GM23248 (cell line): Measurements from ENCODE around the gene SYPL2. TPM values are rescaled to one million over a fixed set of nuclear protein-coding genes. Genes with fewer than 3 reads are reported as not detected.

Experiments used
- DNase-seq: peaks from one replicate; pipeline ENCODE4 v3.0.0-alpha.2; 2015
- H2AFZ ChIP-seq: fragments of 200-600 bp; sonication (generic); 2 replicates; pipeline ENCODE4 v1.6.1; 2016; ENCODE audit warnings: antibody characterized with exemption
- H3F3A ChIP-seq: fragments of 200-600 bp; sonication (generic); 2 replicates; pipeline ENCODE4 v1.6.1; 2016; ENCODE audit warnings: mild to moderate bottlenecking, antibody characterized with exemption, mixed run types; ENCODE audit not compliant: insufficient read depth
- H3K27ac ChIP-seq: fragments of 200-600 bp; sonication (generic); 2 replicates; pipeline ENCODE4 v1.5.1; 2016; ENCODE audit warnings: mild to moderate bottlenecking
- H3K27me3 ChIP-seq: fragments of 200-600 bp; sonication (generic); replicated peaks from 2 replicates; pipeline ENCODE4 v1.6.1; 2016; ENCODE audit warnings: mild to moderate bottlenecking; ENCODE audit not compliant: insufficient read depth
- H3K36me3 ChIP-seq: fragments of 200-600 bp; sonication (generic); 2 replicates; pipeline ENCODE4 v1.6.1; 2016; ENCODE audit warnings: low read depth, mild to moderate bottlenecking
- H3K4me1 ChIP-seq: fragments of 200-600 bp; sonication (generic); 2 replicates; pipeline ENCODE4 v1.6.1; 2016; ENCODE audit warnings: mild to moderate bottlenecking; ENCODE audit not compliant: insufficient read depth
- H3K4me2 ChIP-seq: fragments of 200-600 bp; sonication (generic); one replicate; pipeline ENCODE4 v1.6.1; 2016; ENCODE audit warnings: mild to moderate bottlenecking; ENCODE audit not compliant: unreplicated experiment
- H3K4me3 ChIP-seq: fragments of 200-600 bp; sonication (generic); 2 replicates; pipeline ENCODE4 v1.5.1; 2016; ENCODE audit warnings: mild to moderate bottlenecking
- H3K79me2 ChIP-seq: fragments of 200-600 bp; sonication (generic); 2 replicates; pipeline ENCODE4 v1.6.1; 2016; ENCODE audit warnings: mild to moderate bottlenecking; ENCODE audit not compliant: insufficient read depth
- H3K9ac ChIP-seq: fragments of 200-600 bp; sonication (generic); 2 replicates; pipeline ENCODE4 v1.6.1; 2016; ENCODE audit warnings: mild to moderate bottlenecking
- H3K9me2 ChIP-seq: fragments of 200-600 bp; sonication (generic); 2 replicates; pipeline ENCODE4 v1.6.1; 2016; ENCODE audit warnings: mixed run types, mild to moderate bottlenecking, moderate library complexity; ENCODE audit not compliant: insufficient read depth
- H3K9me3 ChIP-seq: fragments of 200-600 bp; sonication (generic); one replicate; pipeline ENCODE4 v1.6.1; 2017; ENCODE audit warnings: low read depth
- H4K20me1 ChIP-seq: fragments of 200-600 bp; sonication (generic); 2 replicates; pipeline ENCODE4 v1.6.0; 2016; ENCODE audit not compliant: insufficient read depth
- EZH2 ChIP-seq: fragments of 200-600 bp; sonication (generic); IDR thresholded peaks from 2 replicates; pipeline ENCODE4 v1.6.1; 2018; ENCODE audit warnings: antibody characterized with exemption, mild to moderate bottlenecking; ENCODE audit not compliant: insufficient read depth, poor library complexity, severe bottlenecking
- EZH2phosphoT487 ChIP-seq: fragments of 200-600 bp; sonication (generic); IDR thresholded peaks from 2 replicates; pipeline ENCODE4 v1.6.1; 2018; ENCODE audit warnings: antibody characterized with exemption, moderate library complexity, mild to moderate bottlenecking, low read depth; ENCODE audit not compliant: insufficient read depth
- WGBS, 2 experiments: methylation state at CpG; one replicate each; pipeline ENCODE4 v1.1.6; 2015 to 2017; ENCODE audit warnings: low lambda C conversion rate in 2 of 2, low coverage in 1 of 2; ENCODE audit errors: missing lambda C conversion rate in 2 of 2; 5-methylcytosine and 5-hydroxymethylcytosine counted together
- in situ Hi-C: fragments of 300-500 bp; cut with MboI; formaldehyde crosslinking; loops from 2 replicates; pipeline ENCODE4 v1.15.0; 2020
- polyA plus RNA-seq: library from polyadenylated mRNA; unstranded; fragments of >200 nt; fragmentation: Nextera tagmentation; extraction: Ambion mirVana; gene quantifications from 2 replicates; pipeline ENCODE4 v1.2.1, GENCODE V29; 2016
- total RNA-seq: library from RNA; depleted of rRNA; stranded (reverse); fragments of >200 nt; shearing (Covaris generic); gene quantifications from 2 replicates; pipeline ENCODE4 v1.2.3, GENCODE V29; 2014

The SYPL2 gene
- total and polyA plus RNA-seq, 2 experiments from 2014 or later, result 0.11 to 0.38 TPM

- H3K27ac ChIP-seq, result no peak overlapping the region
- H3K79me2 ChIP-seq, result peaks cover 23% of the 10 kb centered on the region
- H3K27me3 ChIP-seq, result no peaks in the 10 kb centered on the region
- no peak overlapping the region for H3K4me2 ChIP-seq
- H4K20me1 ChIP-seq, result no peaks in the 10 kb centered on the region
- no peaks in the 10 kb centered on the region for H3K9me3 ChIP-seq
- WGBS, 2 experiments, result 96% methylated on average over 8 of the region's 8 CpGs
- in situ Hi-C loops, result loop anchor here (5.0 kb wide), 1 partner anchor 41 kb away; no protein-coding TSS in a partner anchor
- no peak for DNase-seq
- no peak overlapping the region for H3K4me3 ChIP-seq
- no peak for TF ChIP-seq EZH2
- no peak for TF ChIP-seq EZH2phosphoT487
- H2AFZ ChIP-seq, result no peak overlapping the region
- 0 out of 2 replicates have a peak, but pooled peaks cover 3% of the 10 kb centered on the region for H3K36me3 ChIP-seq
- H3K9ac ChIP-seq, result no peak overlapping the region
- H3K9me2 ChIP-seq, result no peaks in the 10 kb centered on the region
- H3F3A ChIP-seq, result no peaks in the 10 kb centered on the region
- H3K4me1 ChIP-seq, result peaks cover 5% of the 10 kb centered on the region
These were observed 25.0 kb downstream of the SYPL2 start for GRCh38 chr1:109491372-109491771.

- 19 to 20% methylated on average over 4 of the region's 4 CpGs for WGBS, 2 experiments
- in situ Hi-C loops, result loop anchor here (5.0 kb wide), 1 partner anchor 40 kb away; no protein-coding TSS in a partner anchor
- no peak for TF ChIP-seq EZH2
- no peak for TF ChIP-seq EZH2phosphoT487
- Histone ChIP-seq H3K79me2 (peaks cover 25% of the 10 kb centered on the region), H3K4me1 (peaks cover 5% of the 10 kb centered on the region), H3K9me3 (no peaks in the 10 kb centered on the region), H3K9ac (no peak overlapping the region), H3K27ac (no peak overlapping the region), H3K4me2 (no peak overlapping the region), H3K27me3 (no peaks in the 10 kb centered on the region), H3K4me3 (no peak overlapping the region), H3F3A (no peaks in the 10 kb centered on the region), H3K9me2 (no peaks in the 10 kb centered on the region), H3K36me3 (0 out of 2 replicates have a peak, but pooled peaks cover 5% of the 10 kb centered on the region), H2AFZ (peak overlapping the region; percentile 91; the same call in 1 of the 2 replicates), H4K20me1 (no peaks in the 10 kb centered on the region)
- peak; percentile 32 for DNase-seq
These were observed 26.4 kb downstream of the SYPL2 start for GRCh38 chr1:109492779-109493178.

- Histone ChIP-seq H4K20me1 (no peaks in the 10 kb centered on the region), H3K36me3 (0 out of 2 replicates have a peak, but pooled peaks cover 5% of the 10 kb centered on the region), H3K9ac (peak overlapping the region; percentile 74), H3K9me3 (no peaks in the 10 kb centered on the region), H3K4me3 (peak overlapping the region; percentile 93; the same call in 1 of the 2 replicates), H2AFZ (peak overlapping the region; percentile 91), H3K27ac (no peak overlapping the region), H3K4me2 (peak overlapping the region; percentile 71), H3K27me3 (no peaks in the 10 kb centered on the region), H3K9me2 (no peaks in the 10 kb centered on the region), H3K79me2 (peaks cover 29% of the 10 kb centered on the region), H3F3A (no peaks in the 10 kb centered on the region), H3K4me1 (peaks cover 5% of the 10 kb centered on the region)
- peak; percentile 28 for DNase-seq
- WGBS, 2 experiments, result 42 to 44% methylated on average over 4 of the region's 4 CpGs
- TF ChIP-seq EZH2phosphoT487 (no peak), EZH2 (no peak)
- in situ Hi-C loops, result loop anchor here (5.0 kb wide), 1 partner anchor 39 kb away; no protein-coding TSS in a partner anchor
These were observed 26.9 kb downstream of the SYPL2 start for GRCh38 chr1:109493227-109493626.

- Histone ChIP-seq H3K27me3 (no peaks in the 10 kb centered on the region), H3K4me1 (peaks cover 5% of the 10 kb centered on the region), H3K36me3 (0 out of 2 replicates have a peak, but pooled peaks cover 5% of the 10 kb centered on the region), H3K4me3 (peak within 1 kb of the TSS; percentile 93), H3F3A (no peaks in the 10 kb centered on the region), H4K20me1 (no peaks in the 10 kb centered on the region), H2AFZ (peak within 1 kb of the TSS; percentile 91), H3K4me2 (peak within 1 kb of the TSS; percentile 72), H3K9ac (peak within 1 kb of the TSS; percentile 74), H3K79me2 (peaks cover 29% of the 10 kb centered on the region), H3K9me3 (no peaks in the 10 kb centered on the region), H3K27ac (peak within 1 kb of the TSS; percentile 25; the same call in 1 of the 2 replicates), H3K9me2 (no peaks in the 10 kb centered on the region)
- in situ Hi-C loops, result loop anchor here (5.0 kb wide), 1 partner anchor 38 kb away; no protein-coding TSS in a partner anchor
- 1% methylated on average over 29 to 37 of the region's 44 CpGs for WGBS, 2 experiments
- TF ChIP-seq EZH2phosphoT487 (no peak), EZH2 (no peak)
- peak; percentile 93 for DNase-seq
These were observed 27.6 kb downstream of the SYPL2 start, which contains the start of gene CYB561D1 for GRCh38 chr1:109493805-109494539. CYB561D1 (plus strand) TSS chr1:109494094; CDS start chr1:109494140, 46 bp downstream.
